Subcutaneous abdominal adipose tissue (tissue), 5 donors: ENCODE measurements around the gene TTI1.

Experiments
- H3K27ac ChIP-seq: one replicate; pipeline ENCODE4 v1.7.0; 2013; ENCODE audit warnings: low read depth, mild to moderate bottlenecking, inconsistent platforms, low read length, moderate library complexity
- H3K27me3 ChIP-seq, 5 donors: one replicate each; pipeline ENCODE4 v1.7.0; 2013; ENCODE audit warnings: low read length in 5 of 5, inconsistent platforms in 1 of 5; ENCODE audit not compliant: control insufficient read depth in 5 of 5, insufficient read depth in 4 of 5
- H3K36me3 ChIP-seq, 5 donors: one replicate each; pipeline ENCODE4 v1.7.0; 2013; ENCODE audit warnings: low read length in 5 of 5; ENCODE audit not compliant: control insufficient read depth in 5 of 5, insufficient read depth in 5 of 5
- H3K4me1 ChIP-seq, 5 donors: one replicate each; pipeline ENCODE4 v1.7.0; 2013; ENCODE audit warnings: low read length in 5 of 5, mild to moderate bottlenecking in 3 of 5, moderate library complexity in 1 of 5; ENCODE audit not compliant: control insufficient read depth in 5 of 5, insufficient read depth in 5 of 5
- H3K4me3 ChIP-seq, 5 donors: one replicate each; pipeline ENCODE4 v1.7.0; 2013; ENCODE audit warnings: low read length in 5 of 5, low read depth in 1 of 5
- H3K9ac ChIP-seq, 5 donors: one replicate each; pipeline ENCODE4 v1.7.0; 2013; ENCODE audit warnings: low read length in 5 of 5, mild to moderate bottlenecking in 4 of 5, moderate library complexity in 3 of 5
- H3K9me3 ChIP-seq, 5 donors: one replicate each; pipeline ENCODE4 v1.7.0; 2013; ENCODE audit warnings: low read length in 5 of 5; ENCODE audit not compliant: control insufficient read depth in 5 of 5
- donor health status: healthy.
- donor health status: healthy.
- donor health status: healthy.
- donor health status: healthy.
- donor health status: healthy.

TTI1 gene

DNA sequence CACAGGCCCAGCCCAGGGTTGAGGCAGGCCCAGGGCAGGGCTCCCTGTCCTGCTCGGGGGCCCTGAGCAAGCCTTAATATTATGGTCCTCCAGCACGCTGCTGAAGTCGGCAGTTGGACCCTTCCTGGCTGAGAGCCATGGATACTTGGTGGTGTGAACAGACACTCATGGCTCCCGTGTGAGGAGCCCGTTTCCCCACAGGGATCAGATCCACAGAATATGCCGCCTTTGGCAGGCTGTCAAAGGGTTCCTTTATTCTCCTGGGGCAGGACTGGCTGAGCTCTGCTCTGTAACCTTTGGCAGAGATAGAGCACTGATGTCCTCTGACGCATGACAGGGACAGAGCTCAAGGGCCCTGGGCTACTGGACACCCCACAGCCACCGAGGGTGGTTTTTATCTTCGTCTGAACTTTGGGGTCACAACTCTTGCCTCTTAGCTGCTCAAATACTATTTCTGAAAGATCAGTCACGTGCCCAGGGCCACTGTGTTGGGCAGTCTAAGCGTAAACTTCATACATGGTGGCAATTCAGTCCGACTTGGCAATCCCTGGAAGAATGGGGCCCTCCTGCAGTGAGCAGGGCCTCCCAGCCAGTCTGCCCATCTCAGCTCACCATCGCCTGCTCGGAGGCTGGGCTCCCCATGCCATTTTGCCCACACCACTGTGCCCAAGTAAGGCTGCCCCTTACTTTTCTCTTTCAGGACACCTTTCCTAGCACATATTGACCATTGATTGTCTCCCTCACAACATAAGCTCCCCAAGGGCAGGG lies 49.1 kb downstream of the TTI1 start:
- no peak overlapping the region for H3K9ac ChIP-seq
- H3K36me3 ChIP-seq, result peaks cover 0 to 38% (median 12%) of the 10 kb centered on the region in 5 donors
- H3K27ac ChIP-seq, result peak overlapping the region; percentile 23
- H3K9me3 ChIP-seq, result no peaks in the 10 kb centered on the region
- no peaks in the 10 kb centered on the region for H3K27me3 ChIP-seq
- no peak overlapping the region for H3K4me3 ChIP-seq
- H3K4me1 ChIP-seq, result peaks cover 10 to 42% (median 36%) of the 10 kb centered on the region in 5 donors

GRCh38 chr20:37983286-37983685 lies 50.0 kb downstream of the TTI1 start:
- Histone ChIP-seq H3K27me3 (no peaks in the 10 kb centered on the region), H3K27ac (no peak overlapping the region), H3K4me1 (peaks cover 10 to 41% (median 35%) of the 10 kb centered on the region in 5 donors), H3K4me3 (no peak overlapping the region), H3K9me3 (no peaks in the 10 kb centered on the region), H3K9ac (no peak overlapping the region), H3K36me3 (peaks cover 0 to 31% (median 10%) of the 10 kb centered on the region in 5 donors)

GRCh38 chr20:37981568-37981967 lies 51.7 kb downstream of the TTI1 start:
- Histone ChIP-seq H3K4me3 (no peak overlapping the region), H3K27me3 (no peaks in the 10 kb centered on the region), H3K9me3 (no peaks in the 10 kb centered on the region), H3K27ac (no peak overlapping the region), H3K9ac (no peak overlapping the region), H3K4me1 (peaks cover 6 to 29% (median 26%) of the 10 kb centered on the region in 5 donors), H3K36me3 (peaks cover 0 to 26% (median 9%) of the 10 kb centered on the region in 5 donors)

DNA sequence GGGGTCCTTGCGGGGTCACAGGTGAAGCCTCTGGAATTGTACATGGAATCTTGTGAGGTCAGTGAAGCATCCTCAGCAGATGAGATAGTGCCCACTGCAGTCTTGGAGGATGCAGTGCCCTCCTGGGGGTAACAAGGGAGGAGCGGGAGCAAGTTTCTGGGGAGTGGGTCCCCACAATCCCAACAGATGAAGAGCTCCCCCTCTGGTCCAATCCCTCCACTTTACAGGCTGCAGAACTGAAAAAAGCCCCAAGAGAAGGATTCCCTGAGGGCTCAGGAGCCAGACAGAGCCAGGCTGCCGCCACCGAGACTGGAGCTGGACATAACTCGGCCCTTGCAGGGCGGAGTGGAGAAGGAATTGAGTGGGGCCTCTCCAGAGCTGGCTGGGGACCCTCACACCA lies 52.4 kb downstream of the TTI1 start:
- Histone ChIP-seq H3K9me3 (no peaks in the 10 kb centered on the region), H3K4me1 (peaks cover 6 to 22% (median 20%) of the 10 kb centered on the region in 5 donors), H3K9ac (no peak overlapping the region), H3K36me3 (peaks cover 0 to 26% (median 9%) of the 10 kb centered on the region in 5 donors), H3K27me3 (no peaks in the 10 kb centered on the region), H3K27ac (no peak overlapping the region), H3K4me3 (no peak overlapping the region)

GRCh38 chr20:37980383-37980782 lies 52.9 kb downstream of the TTI1 start:
- Histone ChIP-seq H3K4me1 (peaks cover 6 to 19% (median 15%) of the 10 kb centered on the region in 5 donors), H3K9ac (no peak overlapping the region), H3K9me3 (no peaks in the 10 kb centered on the region), H3K27me3 (no peaks in the 10 kb centered on the region), H3K27ac (no peak overlapping the region), H3K4me3 (no peak overlapping the region), H3K36me3 (peaks cover 0 to 26% (median 9%) of the 10 kb centered on the region in 5 donors)

DNA sequence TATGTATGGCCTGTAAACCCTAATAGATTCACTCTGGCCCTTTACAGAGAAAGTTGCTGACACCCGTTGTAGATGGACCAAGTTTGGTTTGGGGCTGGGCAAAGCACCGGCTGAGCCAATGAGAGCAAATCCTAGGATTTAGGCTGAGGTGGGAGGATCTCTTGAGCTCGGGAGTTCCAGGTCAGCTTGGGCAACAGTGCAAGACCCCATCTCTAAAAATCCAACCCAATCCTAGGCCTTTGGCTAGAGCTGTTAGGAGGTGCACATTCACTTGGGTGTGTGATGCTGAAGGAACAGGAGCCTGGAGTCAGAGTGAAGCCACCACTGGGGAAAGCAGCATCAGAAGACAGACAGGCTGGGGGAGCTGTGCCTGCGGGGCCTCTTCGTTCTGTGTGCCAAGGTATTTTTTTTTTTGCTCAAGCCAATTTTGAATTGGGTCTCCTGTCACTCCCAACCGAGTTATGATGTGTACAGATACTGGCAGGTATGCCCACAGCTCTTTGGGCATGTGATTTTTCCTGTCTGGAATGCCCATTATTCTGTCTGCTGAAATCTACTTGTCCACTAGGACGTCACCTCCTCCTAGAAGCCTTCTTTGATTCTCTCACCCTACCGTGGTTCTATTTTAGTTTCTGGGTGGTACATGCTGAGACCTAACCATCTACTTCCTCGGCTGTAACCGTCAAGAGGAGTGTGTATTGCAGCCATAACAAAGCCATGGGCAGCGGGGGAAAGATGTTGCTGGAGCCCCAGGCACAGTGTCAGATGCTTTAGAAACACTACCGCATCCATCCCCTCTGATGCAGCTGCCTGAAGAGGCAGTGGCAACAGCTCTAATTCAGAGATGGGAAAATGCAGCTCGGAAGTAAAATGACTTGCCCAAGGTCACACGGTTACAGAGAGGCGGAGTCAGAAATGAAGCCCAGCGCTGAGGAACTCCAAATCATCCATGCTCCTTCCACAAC lies 54.0 kb downstream of the TTI1 start:
- Histone ChIP-seq H3K9ac (no peak overlapping the region), H3K27ac (no peak overlapping the region), H3K27me3 (no peaks in the 10 kb centered on the region), H3K4me1 (peaks cover 3 to 8% (median 7%) of the 10 kb centered on the region in 5 donors), H3K9me3 (no peaks in the 10 kb centered on the region), H3K36me3 (peaks cover 0 to 21% (median 9%) of the 10 kb centered on the region in 5 donors), H3K4me3 (no peak overlapping the region)

- Histone ChIP-seq H3K27me3 (no peaks in the 10 kb centered on the region), H3K4me1 (no peaks in the 10 kb centered on the region), H3K36me3 (peaks cover 0 to 13% (median 5%) of the 10 kb centered on the region in 5 donors), H3K9ac (no peak overlapping the region), H3K4me3 (no peak overlapping the region), H3K27ac (no peak overlapping the region), H3K9me3 (no peaks in the 10 kb centered on the region)
Observed at GRCh38 chr20:37977786-37978185, 55.5 kb downstream of the TTI1 start.

- Histone ChIP-seq H3K4me3 (no peak overlapping the region), H3K36me3 (peaks cover 0 to 13% (median 5%) of the 10 kb centered on the region in 5 donors), H3K27ac (no peak overlapping the region), H3K4me1 (no peaks in the 10 kb centered on the region), H3K9me3 (no peaks in the 10 kb centered on the region), H3K27me3 (no peaks in the 10 kb centered on the region), H3K9ac (no peak overlapping the region)
Observed at GRCh38 chr20:37977338-37977737, 55.9 kb downstream of the TTI1 start.

GRCh38 chr20:37976887-37977286 lies 56.4 kb downstream of the TTI1 start:
- peaks cover 0 to 11% (median 5%) of the 10 kb centered on the region in 5 donors for H3K36me3 ChIP-seq
- no peak overlapping the region for H3K4me3 ChIP-seq
- H3K9me3 ChIP-seq, result no peaks in the 10 kb centered on the region
- no peak overlapping the region for H3K27ac ChIP-seq
- no peak overlapping the region for H3K9ac ChIP-seq
- no peaks in the 10 kb centered on the region for H3K4me1 ChIP-seq
- H3K27me3 ChIP-seq, result no peaks in the 10 kb centered on the region
